ENCODE measurements around the gene BEST3.
"Not testable (repeated sequence)": the region's sequence is repeated elsewhere in the genome, so short reads cannot be mapped to it uniquely, and the experiment has no call there.

The BEST3 gene

DNA sequence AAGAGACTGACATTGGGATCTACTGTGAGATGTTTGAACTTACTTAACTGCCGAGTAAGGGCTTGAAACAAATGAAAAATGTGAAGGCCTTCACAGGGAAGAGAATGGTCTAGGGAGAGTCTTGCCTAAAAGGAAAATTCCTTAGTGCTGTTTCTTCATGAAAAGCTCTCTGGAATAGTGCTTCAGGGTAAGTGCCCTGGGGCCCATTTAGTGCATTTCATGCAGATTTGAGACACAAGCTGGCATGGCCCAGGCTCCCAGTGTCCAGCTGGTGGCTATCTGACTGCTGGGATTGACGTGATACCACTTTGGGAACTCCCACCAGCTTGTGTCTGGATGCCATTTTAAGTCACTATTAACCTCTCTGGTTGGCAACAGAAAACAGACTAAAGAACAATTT, 26.9 kb downstream of the BEST3 start:
- H3K4me2 ChIP-seq (ENCODE audit: low read depth, low read length), result no peak overlapping the region
- H4K20me1 ChIP-seq (ENCODE audit: insufficient read depth, low read length), result no peaks in the 10 kb centered on the region
- no peak overlapping the region for H3K4me3 ChIP-seq (ENCODE audit: low read length)
- no peak overlapping the region for H2AFZ ChIP-seq (ENCODE audit: low read length)
- H3K27me3 ChIP-seq (replicated peaks; ENCODE audit: insufficient read depth, low read length), result no peaks in the 10 kb centered on the region
- no peaks in the 10 kb centered on the region for H3K9me3 ChIP-seq (replicated peaks; ENCODE audit: insufficient read depth, low read length)
- H3F3A ChIP-seq (ENCODE audit: insufficient read depth, low read length), result no peaks in the 10 kb centered on the region
- H3K79me2 ChIP-seq (ENCODE audit: low read length), result no peaks in the 10 kb centered on the region
- H3K9me2 ChIP-seq (replicated peaks; ENCODE audit: insufficient read depth, low read length), result no peaks in the 10 kb centered on the region
- no peaks in the 10 kb centered on the region for H3K4me1 ChIP-seq (ENCODE audit: low read length)
- no peak overlapping the region for H3K27ac ChIP-seq (ENCODE audit: low read length)
- TF ChIP-seq CTCF (IDR thresholded peaks at IDR 0.05; ENCODE audit: low read length) (no peak), EZH2 (optimal IDR thresholded peaks at IDR 0.05; ENCODE audit: low read depth, low read length) (no peak), EZH2phosphoT487 (IDR thresholded peaks at IDR 0.05; ENCODE audit: low read length) (no peak)
- H3K36me3 ChIP-seq (replicated peaks; ENCODE audit: insufficient read depth, low read length), result peaks cover 4% of the 10 kb centered on the region; the same call in 1 of the 2 replicates
- no peak for DNase-seq
- no peak overlapping the region for H3K9ac ChIP-seq (ENCODE audit: low read length)

DNA sequence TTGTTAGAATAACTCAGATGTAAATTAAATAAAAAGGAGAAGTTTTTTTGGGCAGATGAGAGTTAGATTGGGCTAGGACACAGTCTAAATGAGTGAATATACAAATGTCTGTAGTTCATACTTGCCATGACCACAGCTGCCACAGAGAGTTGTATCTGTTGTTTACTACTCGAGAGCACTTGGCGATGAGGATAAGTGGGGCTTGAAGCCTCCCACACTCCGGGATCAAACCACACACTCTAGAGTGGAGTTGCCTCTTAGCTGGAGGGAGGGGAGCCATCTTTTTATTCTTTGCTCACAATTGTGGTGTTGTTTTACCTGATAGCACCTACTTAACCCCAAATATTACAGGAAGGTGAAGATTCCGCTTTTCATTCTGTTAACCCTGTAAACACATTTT, 27.5 kb downstream of the BEST3 start:
- H3K36me3 ChIP-seq (replicated peaks; ENCODE audit: insufficient read depth, low read length), result peaks cover 4% of the 10 kb centered on the region; the same call in 1 of the 2 replicates
- no peaks in the 10 kb centered on the region for H3K27me3 ChIP-seq (replicated peaks; ENCODE audit: insufficient read depth, low read length)
- no peaks in the 10 kb centered on the region for H3K9me2 ChIP-seq (replicated peaks; ENCODE audit: insufficient read depth, low read length)
- H3K9ac ChIP-seq (ENCODE audit: low read length), result no peak overlapping the region
- H4K20me1 ChIP-seq (ENCODE audit: insufficient read depth, low read length), result no peaks in the 10 kb centered on the region
- DNase-seq, result no peak
- no peaks in the 10 kb centered on the region for H3K9me3 ChIP-seq (replicated peaks; ENCODE audit: insufficient read depth, low read length)
- H3K4me1 ChIP-seq (ENCODE audit: low read length), result no peaks in the 10 kb centered on the region
- no peak for TF ChIP-seq CTCF (IDR thresholded peaks at IDR 0.05; ENCODE audit: low read length)
- no peak for TF ChIP-seq EZH2phosphoT487 (IDR thresholded peaks at IDR 0.05; ENCODE audit: low read length)
- TF ChIP-seq EZH2 (optimal IDR thresholded peaks at IDR 0.05; ENCODE audit: low read depth, low read length), result no peak
- no peak overlapping the region for H3K27ac ChIP-seq (ENCODE audit: low read length)
- no peak overlapping the region for H2AFZ ChIP-seq (ENCODE audit: low read length)
- H3K4me3 ChIP-seq (ENCODE audit: low read length), result no peak overlapping the region
- H3K79me2 ChIP-seq (ENCODE audit: low read length), result no peaks in the 10 kb centered on the region
- H3F3A ChIP-seq (ENCODE audit: insufficient read depth, low read length), result no peaks in the 10 kb centered on the region
- H3K4me2 ChIP-seq (ENCODE audit: low read depth, low read length), result no peak overlapping the region

GRCh38 chr12:69666798-69667197, 32.3 kb downstream of the BEST3 start:
- H3K27ac ChIP-seq (ENCODE audit: low read length), result no peak overlapping the region
- no peaks in the 10 kb centered on the region for H3F3A ChIP-seq (ENCODE audit: insufficient read depth, low read length)
- no peaks in the 10 kb centered on the region for H3K79me2 ChIP-seq (ENCODE audit: low read length)
- no peak for DNase-seq
- no peak overlapping the region for H3K9ac ChIP-seq (ENCODE audit: low read length)
- H3K27me3 ChIP-seq (replicated peaks; ENCODE audit: insufficient read depth, low read length), result no peaks in the 10 kb centered on the region
- H3K4me2 ChIP-seq (ENCODE audit: low read depth, low read length), result no peak overlapping the region
- TF ChIP-seq EZH2phosphoT487 (IDR thresholded peaks at IDR 0.05; ENCODE audit: low read length), result no peak
- no peak for TF ChIP-seq EZH2 (optimal IDR thresholded peaks at IDR 0.05; ENCODE audit: low read depth, low read length)
- TF ChIP-seq CTCF (IDR thresholded peaks at IDR 0.05; ENCODE audit: low read length), result no peak
- no peaks in the 10 kb centered on the region for H3K4me1 ChIP-seq (ENCODE audit: low read length)
- no peaks in the 10 kb centered on the region for H3K9me3 ChIP-seq (replicated peaks; ENCODE audit: insufficient read depth, low read length)
- H3K36me3 ChIP-seq (replicated peaks; ENCODE audit: insufficient read depth, low read length), result peaks cover 4% of the 10 kb centered on the region; the same call in 1 of the 2 replicates
- H3K9me2 ChIP-seq (replicated peaks; ENCODE audit: insufficient read depth, low read length), result no peaks in the 10 kb centered on the region
- H2AFZ ChIP-seq (ENCODE audit: low read length), result no peak overlapping the region
- H4K20me1 ChIP-seq (ENCODE audit: insufficient read depth, low read length), result no peaks in the 10 kb centered on the region
- no peak overlapping the region for H3K4me3 ChIP-seq (ENCODE audit: low read length)

- H3K36me3 ChIP-seq (replicated peaks; ENCODE audit: insufficient read depth, low read length); H3K4me2 ChIP-seq (ENCODE audit: low read depth, low read length); H2AFZ ChIP-seq (ENCODE audit: low read length); DNase-seq; H3K4me1 ChIP-seq (ENCODE audit: low read length); H3F3A ChIP-seq (ENCODE audit: insufficient read depth, low read length); H3K9me2 ChIP-seq (replicated peaks; ENCODE audit: insufficient read depth, low read length); H3K9me3 ChIP-seq (replicated peaks; ENCODE audit: insufficient read depth, low read length); H3K27ac ChIP-seq (ENCODE audit: low read length); H3K4me3 ChIP-seq (ENCODE audit: low read length); H3K9ac ChIP-seq (ENCODE audit: low read length); H3K79me2 ChIP-seq (ENCODE audit: low read length); H3K27me3 ChIP-seq (replicated peaks; ENCODE audit: insufficient read depth, low read length); H4K20me1 ChIP-seq (ENCODE audit: insufficient read depth, low read length): not testable (repeated sequence)
These were observed 34.1 kb downstream of the BEST3 start for GRCh38 chr12:69664930-69665377.

All from MM.1S (cell line).